Activated CD4-positive, alpha-beta T cell treated with anti-CD3 and anti-CD28 coated beads, Interleukin-2, amount 50 U/mL, for 1 hour (primary cell): ENCODE measurements around the gene KCNH2.
A peak's percentile ranks its signal among the peaks of the same experiment; 100 is the strongest.

Experiments
- DNase-seq: peaks from one replicate; pipeline ENCODE4 v3.0.0-alpha.2; 2020

The KCNH2 gene

DNA sequence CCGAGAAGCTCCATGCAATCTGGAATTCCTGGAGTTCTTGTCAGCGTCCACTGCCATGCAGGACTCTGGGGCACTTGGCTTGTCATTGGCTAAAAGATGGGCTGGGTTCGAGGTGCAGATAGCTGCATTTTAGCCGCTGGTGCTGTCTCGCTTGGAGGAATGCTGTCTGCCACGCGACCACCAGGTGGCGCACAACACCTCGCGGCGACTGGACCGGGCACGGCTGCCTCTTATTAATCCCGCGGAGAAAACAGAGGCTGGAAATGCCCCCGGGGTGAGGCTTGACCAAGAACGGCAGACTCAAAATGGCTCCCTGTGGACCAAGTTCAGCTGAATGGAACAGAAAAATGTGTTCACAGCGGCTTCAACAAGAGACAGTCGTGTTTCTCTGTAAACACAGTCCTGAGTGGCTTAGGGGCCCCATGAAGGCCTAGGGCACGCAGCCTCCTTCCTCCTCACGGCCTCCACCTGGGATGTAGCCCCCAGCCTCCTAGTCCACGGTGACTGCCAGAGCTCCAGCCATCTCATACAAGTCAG, 79.6 kb downstream of the KCNH2 start:
- DNase-seq: peak; percentile 79

DNA sequence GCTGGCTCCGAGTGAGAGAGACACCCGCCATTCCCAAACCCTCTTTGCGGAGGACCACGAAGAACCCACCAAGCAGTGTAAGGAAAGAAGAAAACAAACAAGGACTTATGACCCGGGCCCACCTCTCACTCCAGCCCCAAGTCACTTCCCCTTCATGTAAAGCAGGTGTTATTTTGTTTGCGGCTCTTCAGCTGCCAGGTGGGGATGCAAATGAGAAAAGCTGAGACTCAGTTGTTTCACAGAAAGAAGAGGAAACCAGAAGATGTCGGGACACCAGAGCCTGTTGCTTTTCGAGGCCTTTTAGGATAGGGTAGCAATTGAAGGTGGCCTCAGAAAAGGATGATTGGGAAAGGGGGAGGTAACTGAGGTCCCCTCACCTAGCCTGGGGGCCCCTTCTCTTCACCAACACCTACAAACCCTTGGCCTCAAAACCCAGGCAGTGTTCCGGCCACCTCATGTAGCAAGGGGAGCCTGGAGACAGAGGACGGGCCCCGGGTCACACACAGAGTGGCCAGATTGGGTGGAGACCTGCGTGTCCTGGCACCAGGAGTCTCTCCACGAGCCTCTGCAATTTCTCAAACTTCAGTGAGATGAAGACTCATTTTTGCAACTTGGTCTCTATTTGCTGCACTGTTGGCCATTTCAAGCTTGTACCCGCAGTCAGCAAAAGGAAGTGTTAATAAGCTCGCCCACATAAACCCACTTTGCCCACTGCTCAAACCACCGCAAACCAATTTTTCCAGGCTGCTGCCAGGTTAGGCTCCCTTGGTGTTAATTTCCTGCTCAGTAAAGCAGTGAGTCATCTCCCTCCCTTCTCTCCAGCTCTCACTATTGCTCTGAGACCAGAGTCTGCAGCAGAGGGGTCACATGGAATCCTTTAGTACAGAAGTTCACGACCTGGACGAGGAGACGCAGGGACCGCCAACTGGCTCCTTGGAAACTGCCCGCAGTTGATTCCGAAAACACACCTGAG, 80.3 kb downstream of the KCNH2 start:
- DNase-seq: no peak

DNA sequence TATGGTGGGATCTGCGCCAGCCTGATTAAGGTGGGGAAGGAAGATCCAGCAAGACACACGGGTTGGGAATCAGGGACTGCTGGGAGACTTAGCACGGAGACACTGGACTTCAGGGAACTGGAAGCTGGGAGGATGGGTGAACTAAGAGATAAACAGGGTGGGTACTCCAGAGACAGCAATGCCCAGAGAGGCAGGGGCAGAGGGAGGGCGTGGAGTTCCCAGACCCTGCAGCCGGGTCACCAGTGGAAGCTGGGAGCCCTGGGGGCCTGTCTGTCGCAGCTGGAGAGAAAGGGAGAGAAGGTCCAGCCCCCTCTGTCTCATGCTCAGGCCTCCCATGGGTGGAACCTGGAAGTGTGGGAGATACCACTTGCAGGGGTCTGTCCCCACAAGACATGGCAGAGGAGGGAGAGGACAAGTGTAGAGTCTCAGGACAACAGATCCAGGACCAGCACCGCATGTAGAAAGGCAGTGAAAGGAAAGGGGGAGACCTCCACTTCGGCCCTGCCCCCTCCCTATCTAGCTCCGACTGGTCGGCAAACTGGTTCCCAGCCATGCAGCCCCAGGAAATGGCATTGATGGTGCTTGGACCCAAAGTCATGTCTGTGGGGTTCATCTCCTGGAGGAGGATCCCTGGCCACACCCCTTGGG, 81.4 kb downstream of the KCNH2 start:
- DNase-seq: no peak

GRCh38 chr7:150895809-150896208, 82.3 kb downstream of the KCNH2 start:
- no peak for DNase-seq
